ENCODE data around the gene PKDREJ. TPM values are rescaled to one million over a fixed set of nuclear protein-coding genes. Genes with fewer than 3 reads are reported as not detected.

Gene PKDREJ
- total RNA-seq, 2 donors from 2014 or later: 0.12 to 0.13 TPM

DNA sequence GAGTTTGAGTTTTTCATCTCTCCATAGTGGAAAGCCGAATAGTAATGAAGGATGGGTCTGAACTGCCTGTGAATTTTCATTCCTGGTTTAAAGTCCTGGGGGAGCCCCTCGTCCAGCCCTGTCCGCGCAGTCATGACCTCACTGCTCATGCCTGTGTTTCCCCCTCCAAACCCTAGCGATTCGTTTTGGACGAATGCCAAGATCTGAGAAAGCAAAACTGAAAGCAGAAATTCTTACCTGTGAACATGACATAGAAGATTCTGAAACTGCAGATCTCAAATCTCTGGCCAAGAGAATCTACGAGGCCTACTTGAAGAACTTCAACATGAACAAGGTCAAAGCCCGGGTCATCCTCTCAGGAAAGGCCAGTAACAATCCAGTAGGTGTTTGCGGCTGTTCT lies 43.5 kb downstream of the PKDREJ start:
- DNase-seq: no peak
- intact Hi-C loops (cut with DNase I): no loop called here
- no peak for ATAC-seq

DNA sequence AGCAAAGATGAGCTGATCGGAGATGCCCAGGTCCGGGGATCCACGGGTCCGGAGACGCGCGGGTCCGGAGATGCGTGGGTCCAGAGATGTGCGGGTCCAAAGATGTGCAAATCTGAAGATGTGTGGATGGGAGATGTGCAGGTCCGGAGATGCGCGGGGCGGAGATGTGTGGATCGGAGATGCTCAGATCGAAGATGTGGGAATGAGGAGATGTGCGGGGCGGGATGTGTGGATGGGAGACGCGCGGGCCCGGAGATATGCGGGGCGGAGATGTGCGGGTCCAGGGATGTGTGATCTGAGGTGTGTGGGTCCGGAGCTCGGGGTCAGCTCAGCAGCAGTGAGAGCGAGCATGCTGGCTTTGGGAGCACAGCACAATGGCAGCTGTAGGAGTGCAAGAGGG lies 48.5 kb downstream of the PKDREJ start:
- DNase-seq (no peak), ATAC-seq (no peak)
- intact Hi-C loops (cut with DNase I): no loop called here

GRCh38 chr22:46214149-46214548 lies 49.0 kb downstream of the PKDREJ start:
- no peak for ATAC-seq
- intact Hi-C loops (cut with DNase I): no loop called here

GRCh38 chr22:46213052-46213451 lies 50.1 kb downstream of the PKDREJ start:
- DNase-seq (no peak), ATAC-seq (no peak)
- intact Hi-C loops (cut with DNase I): no loop called here

More at GRCh38 chr22:46214149-46214548, 49.0 kb downstream of the PKDREJ start:
- DNase-seq: no peak

- ATAC-seq: no peak
- DNase-seq: no peak
- intact Hi-C loops (cut with DNase I): no loop called here
Measured at GRCh38 chr22:46212195-46212594, 50.9 kb downstream of the PKDREJ start.

- intact Hi-C loops (cut with DNase I): no loop called here
- ATAC-seq (no peak), DNase-seq (no peak)
Measured at GRCh38 chr22:46209262-46209661, 53.9 kb downstream of the PKDREJ start.

Other genes starting within 250 kb of the PKDREJ start
- gene PPARA, start 112.8 kb downstream of the PKDREJ start, total RNA-seq: 10 to 100 TPM; 49.6 to 66.2 TPM
- gene CDPF1, start 13.1 kb downstream of the PKDREJ start, total RNA-seq: 1 to 10 TPM; 8.1 to 8.2 TPM
- 10 to 100 TPM; 22.7 to 23.1 TPM for gene TTC38, start 4.7 kb upstream of the PKDREJ start, total RNA-seq
- under 1 TPM; 0.24 to 0.94 TPM for gene GTSE1, start 33.5 kb upstream of the PKDREJ start, total RNA-seq
- 10 to 100 TPM; 27.5 to 41.9 TPM for gene TRMU, start 72.4 kb upstream of the PKDREJ start, total RNA-seq

Measured in left cardiac atrium (tissue), 4 donors.